Measurements from ENCODE around the gene KIAA0825. TPM values are rescaled to one million over a fixed set of nuclear protein-coding genes. Genes with fewer than 3 reads are reported as not detected.

The KIAA0825 gene
- total RNA-seq, 2 experiments from 2014 or later = 0.32 to 0.54 TPM

GRCh38 chr5:94245608-94246007 lies 372.8 kb downstream of the KIAA0825 start:
- H3K27me3 Mint-ChIP-seq = no peaks in the 10 kb centered on the region
- no peaks in the 10 kb centered on the region for H3K36me3 Mint-ChIP-seq (ENCODE audit: low read depth)
- CTCF ChIA-PET = no interaction called here
- POLR2A ChIA-PET = no interaction called here
- H3K4me1 Mint-ChIP-seq (ENCODE audit: low read depth) = no peaks in the 10 kb centered on the region
- DNase-seq (peak; percentile 20), ATAC-seq (peak; percentile 66)
- H3K27ac Mint-ChIP-seq = no peak overlapping the region
- TF ChIP-seq CTCF (IDR thresholded peaks at IDR 0.05) = no peak
- H3K4me3 Mint-ChIP-seq = no peak overlapping the region
- intact Hi-C loops (cut with micrococcal nuclease) = no loop called here
- H3K9me3 Mint-ChIP-seq = no peaks in the 10 kb centered on the region

- DNase-seq (no peak), ATAC-seq (no peak)
- ChIA-PET POLR2A (no interaction called here), CTCF (interaction anchor here (1.8 kb wide), 1 partner anchor 9 kb away, joined by 7 read pairs; no protein-coding TSS in a partner anchor)
- no peak overlapping the region for H3K27ac Mint-ChIP-seq
- TF ChIP-seq CTCF (IDR thresholded peaks at IDR 0.05) = no peak
- H3K4me3 Mint-ChIP-seq = no peak overlapping the region
- no peaks in the 10 kb centered on the region for H3K36me3 Mint-ChIP-seq (ENCODE audit: low read depth)
- no peaks in the 10 kb centered on the region for H3K27me3 Mint-ChIP-seq
- H3K9me3 Mint-ChIP-seq = no peaks in the 10 kb centered on the region
- intact Hi-C loops (cut with micrococcal nuclease) = no loop called here
- no peaks in the 10 kb centered on the region for H3K4me1 Mint-ChIP-seq (ENCODE audit: low read depth)
Measured at GRCh38 chr5:94244921-94245320, 373.5 kb downstream of the KIAA0825 start.

- no peaks in the 10 kb centered on the region for H3K27me3 Mint-ChIP-seq
- H3K36me3 Mint-ChIP-seq (ENCODE audit: low read depth) = no peaks in the 10 kb centered on the region
- ATAC-seq = no peak
- no peaks in the 10 kb centered on the region for H3K4me1 Mint-ChIP-seq (ENCODE audit: low read depth)
- ChIA-PET CTCF (interaction anchor here (1.8 kb wide), 1 partner anchor 11 kb away, joined by 7 read pairs; no protein-coding TSS in a partner anchor), POLR2A (no interaction called here)
- no peak for TF ChIP-seq CTCF (IDR thresholded peaks at IDR 0.05)
- no peak for DNase-seq
- H3K27ac Mint-ChIP-seq = no peak overlapping the region
- intact Hi-C loops (cut with micrococcal nuclease) = no loop called here
- no peak overlapping the region for H3K4me3 Mint-ChIP-seq
- H3K9me3 Mint-ChIP-seq = no peaks in the 10 kb centered on the region
Measured at GRCh38 chr5:94243612-94244011, 374.8 kb downstream of the KIAA0825 start.

- no peak for ATAC-seq
- H3K4me3 Mint-ChIP-seq = no peak overlapping the region
- intact Hi-C loops (cut with micrococcal nuclease) = no loop called here
- no peak overlapping the region for H3K27ac Mint-ChIP-seq
- no peaks in the 10 kb centered on the region for H3K27me3 Mint-ChIP-seq
- H3K9me3 Mint-ChIP-seq = no peaks in the 10 kb centered on the region
- no peaks in the 10 kb centered on the region for H3K4me1 Mint-ChIP-seq (ENCODE audit: low read depth)
- CTCF ChIA-PET = no interaction called here
- no peaks in the 10 kb centered on the region for H3K36me3 Mint-ChIP-seq (ENCODE audit: low read depth)
- POLR2A ChIA-PET = no interaction called here
- no peak for TF ChIP-seq CTCF (IDR thresholded peaks at IDR 0.05)
- DNase-seq = no peak
Measured at GRCh38 chr5:94240993-94241651, 377.3 kb downstream of the KIAA0825 start.

- Mint-ChIP-seq H3K36me3 (ENCODE audit: low read depth) (no peaks in the 10 kb centered on the region), H3K4me1 (ENCODE audit: low read depth) (no peaks in the 10 kb centered on the region), H3K27me3 (no peaks in the 10 kb centered on the region), H3K9me3 (no peaks in the 10 kb centered on the region), H3K4me3 (no peak overlapping the region), H3K27ac (no peak overlapping the region)
- no peak for TF ChIP-seq CTCF (IDR thresholded peaks at IDR 0.05)
- CTCF ChIA-PET = no interaction called here
- intact Hi-C loops (cut with micrococcal nuclease) = no loop called here
- ATAC-seq (no peak), DNase-seq (no peak)
- POLR2A ChIA-PET = no interaction called here
Measured at GRCh38 chr5:94240596-94240992, 377.8 kb downstream of the KIAA0825 start.

Measured in activated CD8-positive, alpha-beta T cell treated with anti-CD3 and anti-CD28 coated beads for 36 hours (primary cell).